HG02623 (cell line): ENCODE results near the gene ZCCHC3.
"Not testable (repeated sequence)": the region's sequence is repeated elsewhere in the genome, so short reads cannot be mapped to it uniquely, and the experiment has no call there.

Experiments used
- ATAC-seq: cut with Tn5 transposase; IDR thresholded peaks from one replicate; pipeline ENCODE4 v1.9.1; 2021; ENCODE audit warnings: moderate library complexity; ENCODE audit not compliant: unreplicated experiment

Gene ZCCHC3

GRCh38 chr20:297098-297924, at the start of gene ZCCHC3:
Gene ZCCHC3, plus strand, starts transcription at chr20:297570. Its CDS starts 17 bp downstream, at chr20:297587.
- peak; percentile 65 for ATAC-seq

GRCh38 chr20:251354-251753, 46.0 kb upstream of the ZCCHC3 start:
- ATAC-seq = no peak

GRCh38 chr20:252801-253200, 44.6 kb upstream of the ZCCHC3 start:
- ATAC-seq = no peak

- not testable (repeated sequence) for ATAC-seq
These were observed 43.9 kb upstream of the ZCCHC3 start for GRCh38 chr20:253447-253846.

- no peak for ATAC-seq
These were observed 40.0 kb upstream of the ZCCHC3 start, which contains the start of gene DEFB132 for GRCh38 chr20:257419-257818. Gene DEFB132, plus strand, starts transcription at chr20:257724. Its CDS starts 55 bp downstream, at chr20:257779.

- no peak for ATAC-seq
These were observed 39.0 kb upstream of the ZCCHC3 start for GRCh38 chr20:258269-258858.

- ATAC-seq = no peak
These were observed 38.4 kb upstream of the ZCCHC3 start for GRCh38 chr20:258963-259362.

GRCh38 chr20:259981-260380, 37.4 kb upstream of the ZCCHC3 start:
- no peak for ATAC-seq

GRCh38 chr20:263701-264100, 33.7 kb upstream of the ZCCHC3 start:
- no peak for ATAC-seq

- ATAC-seq = peak; percentile 85
These were observed 30.5 kb upstream of the ZCCHC3 start for GRCh38 chr20:266596-267562.

GRCh38 chr20:270517-270916, 26.9 kb upstream of the ZCCHC3 start:
- ATAC-seq = no peak

- no peak for ATAC-seq
These were observed 26.3 kb upstream of the ZCCHC3 start for GRCh38 chr20:271069-271468.

GRCh38 chr20:271528-271927, 25.8 kb upstream of the ZCCHC3 start:
- ATAC-seq = no peak

- no peak for ATAC-seq
These were observed 24.7 kb upstream of the ZCCHC3 start for GRCh38 chr20:272718-273117.

- no peak for ATAC-seq
These were observed 23.5 kb upstream of the ZCCHC3 start for GRCh38 chr20:273884-274283.

GRCh38 chr20:275791-276190, 21.6 kb upstream of the ZCCHC3 start:
- ATAC-seq = no peak

GRCh38 chr20:276620-277495, 20.5 kb upstream of the ZCCHC3 start:
- ATAC-seq = no peak

- no peak for ATAC-seq
These were observed 19.9 kb upstream of the ZCCHC3 start for GRCh38 chr20:277496-277781.

- no peak for ATAC-seq
These were observed 19.2 kb upstream of the ZCCHC3 start for GRCh38 chr20:278181-278580.
